ENCODE results near the gene VTI1A.
"Not testable (repeated sequence)": the region's sequence is repeated elsewhere in the genome, so short reads cannot be mapped to it uniquely, and the experiment has no call there.

VTI1A gene

DNA sequence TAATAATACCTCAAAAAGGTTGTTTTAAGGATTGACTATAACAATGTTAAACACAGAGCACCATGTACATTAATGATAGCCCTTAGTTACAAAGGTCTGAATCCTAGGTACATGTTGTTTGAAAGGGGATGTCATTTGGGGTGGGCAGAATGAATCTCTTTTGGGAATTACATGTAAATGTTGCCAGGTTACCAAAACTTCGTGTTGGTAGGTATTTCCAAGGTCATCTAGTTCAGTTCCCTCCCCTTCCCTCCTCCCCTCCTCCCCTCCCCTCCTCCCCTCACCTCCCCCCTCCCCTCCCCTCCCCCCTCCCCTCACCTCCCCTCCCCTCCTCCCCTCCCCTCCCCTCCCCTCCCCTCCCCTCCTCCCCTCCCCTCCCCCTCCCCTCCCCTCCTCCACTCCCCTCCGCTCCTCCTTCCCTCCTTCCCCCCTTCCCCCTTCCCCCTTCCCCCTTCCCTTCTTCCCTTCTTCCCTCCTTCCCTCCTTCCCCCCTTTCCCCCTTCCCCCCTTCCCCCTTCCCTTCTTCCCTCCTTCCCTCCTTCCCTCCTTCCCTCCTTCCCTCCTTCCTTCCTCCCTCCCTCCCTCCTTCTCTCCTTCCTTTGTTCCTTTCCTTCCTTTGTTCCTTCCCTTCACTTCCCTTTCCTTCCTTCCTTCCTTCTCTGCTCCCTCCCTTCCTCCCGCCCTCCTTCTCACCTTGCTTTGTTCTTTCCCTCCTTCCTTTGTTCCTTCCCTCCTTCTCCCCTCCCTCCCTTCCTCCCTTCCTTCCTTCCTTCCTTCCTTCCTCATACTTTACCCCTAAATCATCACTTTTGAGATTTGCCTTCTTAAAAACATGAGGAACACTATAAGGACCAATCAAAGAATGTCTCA lies 8.1 kb downstream of the VTI1A start:
- Histone ChIP-seq H3K4me3 (ENCODE audit: extremely low read depth, insufficient read depth, low read length, poor library complexity, severe bottlenecking) (no peak overlapping the region), H3K4me1 (ENCODE audit: control insufficient read depth, insufficient read depth, low read length, poor library complexity, severe bottlenecking) (no peaks in the 10 kb centered on the region), H3K27ac (ENCODE audit: low read depth, low read length, severe bottlenecking) (no peak overlapping the region), H3K9me3 (ENCODE audit: control insufficient read depth, low read length) (peaks cover 8% of the 10 kb centered on the region), H3K36me3 (ENCODE audit: control insufficient read depth, insufficient read depth, low read length) (peaks cover 9% of the 10 kb centered on the region)
- WGBS, 2 experiments (ENCODE audit: insufficient coverage in 2 of 2), result 83 to 95% methylated on average over 1 of the region's 3 CpGs

DNA sequence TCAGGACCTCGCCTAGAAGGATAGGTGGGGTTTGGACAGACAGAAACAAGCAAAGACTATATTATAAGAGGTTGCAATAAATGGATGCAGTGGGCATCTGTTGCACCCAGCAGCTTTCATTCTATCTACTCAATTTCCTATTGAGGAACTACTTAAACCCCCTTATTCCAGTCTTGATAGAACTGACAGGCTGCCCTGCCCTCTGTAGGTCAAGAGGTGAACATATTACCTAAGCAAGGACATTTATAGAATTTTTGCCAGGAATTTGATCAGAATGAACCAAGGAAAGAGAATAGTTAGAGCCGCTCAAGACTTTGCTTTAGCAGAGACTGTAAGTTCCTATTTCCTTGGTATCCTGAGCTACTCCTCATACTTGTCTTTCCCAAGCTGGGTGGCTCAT lies 9.5 kb downstream of the VTI1A start:
- peaks cover 7% of the 10 kb centered on the region for H3K36me3 ChIP-seq (ENCODE audit: control insufficient read depth, insufficient read depth, low read length)
- H3K4me1 ChIP-seq (ENCODE audit: control insufficient read depth, insufficient read depth, low read length, poor library complexity, severe bottlenecking), result no peaks in the 10 kb centered on the region
- 94 to 100% methylated on average over 1 of the region's 2 CpGs for WGBS, 2 experiments (ENCODE audit: insufficient coverage in 2 of 2)
- no peak overlapping the region for H3K4me3 ChIP-seq (ENCODE audit: extremely low read depth, insufficient read depth, low read length, poor library complexity, severe bottlenecking)
- H3K27ac ChIP-seq (ENCODE audit: low read depth, low read length, severe bottlenecking), result no peak overlapping the region
- H3K9me3 ChIP-seq (ENCODE audit: control insufficient read depth, low read length), result peaks cover 8% of the 10 kb centered on the region

DNA sequence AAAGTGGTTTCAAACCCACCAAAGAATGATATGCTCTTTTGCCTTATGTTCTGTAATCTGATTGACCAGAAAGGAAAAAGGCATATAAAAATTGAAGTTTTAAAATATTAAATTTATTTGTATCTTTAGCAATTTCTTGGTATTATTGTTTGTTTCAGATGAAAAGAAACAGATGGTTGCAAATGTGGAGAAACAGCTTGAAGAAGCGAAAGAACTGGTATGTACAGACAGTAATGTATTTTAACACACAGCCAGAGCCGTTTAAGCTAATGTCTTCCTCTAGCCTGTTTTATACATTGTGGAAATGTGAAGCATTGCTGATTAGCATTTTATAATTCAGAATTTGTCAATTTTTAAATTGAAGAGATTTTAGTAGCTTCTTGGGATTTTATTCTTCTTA lies 13.4 kb downstream of the VTI1A start:
- no peaks in the 10 kb centered on the region for H3K9me3 ChIP-seq (ENCODE audit: control insufficient read depth, low read length)
- no peaks in the 10 kb centered on the region for H3K4me1 ChIP-seq (ENCODE audit: control insufficient read depth, insufficient read depth, low read length, poor library complexity, severe bottlenecking)
- no peak overlapping the region for H3K27ac ChIP-seq (ENCODE audit: low read depth, low read length, severe bottlenecking)
- no peak overlapping the region for H3K4me3 ChIP-seq (ENCODE audit: extremely low read depth, insufficient read depth, low read length, poor library complexity, severe bottlenecking)
- peaks cover 33% of the 10 kb centered on the region for H3K36me3 ChIP-seq (ENCODE audit: control insufficient read depth, insufficient read depth, low read length)
- WGBS, 2 experiments (ENCODE audit: insufficient coverage in 2 of 2), result 100% methylated on average over 1 of the region's 2 CpGs

DNA sequence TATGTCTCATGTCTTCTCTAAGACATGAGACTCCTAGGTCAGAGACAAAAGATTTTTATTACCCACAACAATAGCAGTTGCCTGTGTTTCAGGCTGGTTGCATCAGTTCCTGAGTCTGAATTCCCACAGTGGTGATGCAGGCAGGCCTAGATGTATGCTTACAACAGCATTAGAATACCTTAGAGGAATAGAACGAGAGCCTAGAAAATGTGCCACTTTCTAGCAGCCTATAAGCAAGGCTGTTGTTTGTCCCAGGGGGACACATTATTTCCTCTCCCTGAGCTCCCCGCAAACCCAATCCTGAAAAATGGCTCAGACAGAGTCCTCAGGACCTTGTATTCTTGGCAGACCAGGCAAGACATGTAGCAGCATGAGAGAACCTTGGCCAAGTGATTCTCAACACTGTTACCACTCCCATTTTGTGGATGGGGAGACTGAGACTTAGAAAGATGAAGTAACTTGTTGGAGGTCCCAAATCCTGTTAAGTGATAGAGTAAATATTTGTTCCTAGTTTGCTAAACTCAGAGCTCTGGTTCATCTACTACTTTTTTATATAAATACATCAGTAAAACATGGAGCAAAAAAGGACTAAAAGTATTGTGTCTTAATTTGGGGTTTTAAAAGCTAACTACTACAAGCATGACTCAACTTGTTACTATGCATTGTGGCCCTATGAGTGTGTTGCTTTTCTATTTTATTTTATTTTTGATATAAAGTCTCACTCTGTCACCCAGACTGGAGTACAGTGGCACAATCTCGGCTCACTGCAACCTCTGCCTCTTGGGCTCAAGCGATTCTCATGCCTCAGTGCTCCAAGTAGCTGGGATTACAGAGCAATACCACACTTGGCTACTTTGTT lies 14.2 kb downstream of the VTI1A start:
- Histone ChIP-seq H3K27ac (ENCODE audit: low read depth, low read length, severe bottlenecking) (peak overlapping the region; percentile 55), H3K36me3 (ENCODE audit: control insufficient read depth, insufficient read depth, low read length) (peaks cover 41% of the 10 kb centered on the region), H3K4me1 (ENCODE audit: control insufficient read depth, insufficient read depth, low read length, poor library complexity, severe bottlenecking) (no peaks in the 10 kb centered on the region), H3K4me3 (ENCODE audit: extremely low read depth, insufficient read depth, low read length, poor library complexity, severe bottlenecking) (no peak overlapping the region), H3K9me3 (ENCODE audit: control insufficient read depth, low read length) (no peaks in the 10 kb centered on the region)
- WGBS, 2 experiments (ENCODE audit: insufficient coverage in 2 of 2), result 91 to 100% methylated on average over 3 of the region's 4 CpGs

DNA sequence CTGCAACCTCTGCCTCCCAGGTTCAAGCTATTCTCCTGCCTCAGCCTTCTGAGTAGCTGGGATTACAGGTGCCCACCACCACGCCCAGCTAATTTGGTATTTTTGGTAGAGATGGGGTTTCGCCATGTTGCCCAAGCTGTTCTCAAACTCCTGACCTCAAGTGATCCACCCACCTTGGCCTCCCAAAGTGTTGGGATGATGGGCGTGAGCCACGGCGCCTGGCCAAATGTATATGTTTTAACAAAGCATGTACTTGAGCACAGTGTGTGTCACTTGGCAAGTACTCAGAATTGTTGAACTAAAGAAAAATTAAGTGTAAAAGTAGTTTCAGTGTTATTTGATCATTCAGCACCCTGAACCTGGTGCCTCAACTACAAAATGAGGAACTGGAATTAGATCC lies 17.1 kb downstream of the VTI1A start:
- H3K9me3 ChIP-seq (ENCODE audit: control insufficient read depth, low read length); H3K4me1 ChIP-seq (ENCODE audit: control insufficient read depth, insufficient read depth, low read length, poor library complexity, severe bottlenecking); H3K4me3 ChIP-seq (ENCODE audit: extremely low read depth, insufficient read depth, low read length, poor library complexity, severe bottlenecking); H3K27ac ChIP-seq (ENCODE audit: low read depth, low read length, severe bottlenecking): not testable (repeated sequence)
- peaks cover 48% of the 10 kb centered on the region for H3K36me3 ChIP-seq (ENCODE audit: control insufficient read depth, insufficient read depth, low read length)
- 95 to 100% methylated on average over 3 to 4 of the region's 5 CpGs for WGBS, 2 experiments (ENCODE audit: insufficient coverage in 2 of 2)

DNA sequence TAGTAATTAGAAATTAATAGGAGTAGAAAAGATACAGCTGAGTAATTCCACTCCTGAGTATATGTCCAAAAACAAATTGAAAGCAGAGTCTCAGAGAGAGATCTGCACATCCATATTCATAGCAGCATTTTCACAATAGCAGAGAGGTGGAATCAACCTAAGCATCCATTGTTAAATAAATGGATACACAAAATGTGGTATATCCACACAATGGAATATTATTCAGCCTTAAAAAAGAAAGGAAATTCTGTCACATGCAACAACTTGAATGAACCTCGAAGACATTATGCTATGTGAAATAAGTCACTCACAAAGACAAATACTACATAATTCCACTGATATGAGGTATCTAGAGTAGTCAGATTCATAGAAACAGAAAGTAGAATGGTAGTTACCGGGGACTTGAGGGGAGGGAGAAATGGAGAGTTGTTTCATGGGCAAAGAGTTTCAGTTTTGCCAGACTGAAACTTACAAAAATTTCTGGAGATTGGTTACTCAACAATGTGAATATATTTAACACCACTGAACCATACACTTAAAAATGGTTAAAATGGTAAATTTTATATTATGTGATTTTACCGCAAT lies 18.4 kb downstream of the VTI1A start:
- Histone ChIP-seq H3K27ac (ENCODE audit: low read depth, low read length, severe bottlenecking) (no peak overlapping the region), H3K4me3 (ENCODE audit: extremely low read depth, insufficient read depth, low read length, poor library complexity, severe bottlenecking) (no peak overlapping the region), H3K36me3 (ENCODE audit: control insufficient read depth, insufficient read depth, low read length) (peaks cover 52% of the 10 kb centered on the region), H3K9me3 (ENCODE audit: control insufficient read depth, low read length) (no peaks in the 10 kb centered on the region), H3K4me1 (ENCODE audit: control insufficient read depth, insufficient read depth, low read length, poor library complexity, severe bottlenecking) (no peaks in the 10 kb centered on the region)
- 100% methylated on average over 1 of the region's 3 CpGs; no CpG with 5 or more reads in 1 of the 2 experiments for WGBS, 2 experiments (ENCODE audit: insufficient coverage in 2 of 2)

DNA sequence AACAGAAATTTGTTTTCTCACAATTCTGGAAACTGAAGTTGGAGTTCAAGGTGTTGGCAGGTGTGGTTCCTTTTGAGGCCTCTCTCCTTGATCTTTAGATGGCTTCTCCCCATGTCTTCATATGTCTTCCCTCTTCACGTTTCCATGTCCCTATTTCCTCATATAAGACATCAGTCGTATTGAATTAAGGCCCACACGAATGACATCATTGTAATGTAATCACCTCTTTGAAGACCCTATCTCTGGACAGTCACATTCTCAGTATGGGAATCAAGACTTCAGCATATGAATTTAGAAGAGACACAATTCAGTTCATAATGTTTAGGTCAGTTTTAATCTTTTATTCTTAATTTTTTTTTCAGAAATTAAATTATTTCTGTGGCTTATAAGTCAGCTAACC lies 19.8 kb downstream of the VTI1A start:
- Histone ChIP-seq H3K27ac (ENCODE audit: low read depth, low read length, severe bottlenecking) (no peak overlapping the region), H3K4me3 (ENCODE audit: extremely low read depth, insufficient read depth, low read length, poor library complexity, severe bottlenecking) (no peak overlapping the region), H3K4me1 (ENCODE audit: control insufficient read depth, insufficient read depth, low read length, poor library complexity, severe bottlenecking) (no peaks in the 10 kb centered on the region), H3K9me3 (ENCODE audit: control insufficient read depth, low read length) (no peaks in the 10 kb centered on the region), H3K36me3 (ENCODE audit: control insufficient read depth, insufficient read depth, low read length) (peaks cover 50% of the 10 kb centered on the region)
- 80 to 87% methylated on average over 1 to 2 of the region's 3 CpGs for WGBS, 2 experiments (ENCODE audit: insufficient coverage in 2 of 2)

DNA sequence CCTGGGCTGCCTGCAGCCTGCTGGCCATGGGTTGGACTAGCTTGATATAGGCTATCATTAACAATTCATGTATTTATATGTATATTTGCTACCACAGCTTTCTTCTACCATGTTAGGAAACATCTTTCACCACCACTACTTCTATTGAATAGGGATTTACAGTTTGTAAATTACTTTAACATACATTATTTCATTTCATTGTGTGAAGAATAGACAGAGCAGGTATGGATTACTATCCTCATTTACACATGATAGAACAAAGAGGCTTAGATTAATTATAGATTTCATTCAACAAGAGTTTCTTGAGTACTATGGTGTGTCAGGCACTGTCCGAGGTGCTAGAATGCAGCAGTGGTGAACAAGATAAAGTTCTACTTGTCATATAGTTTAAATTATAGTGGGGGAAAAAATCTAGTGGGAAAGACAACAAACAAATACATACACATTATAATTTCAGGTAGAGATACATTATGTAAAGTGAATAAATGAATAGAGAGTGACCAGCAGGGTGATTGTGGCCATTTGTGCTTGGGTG lies 20.6 kb downstream of the VTI1A start:
- no peaks in the 10 kb centered on the region for H3K4me1 ChIP-seq (ENCODE audit: control insufficient read depth, insufficient read depth, low read length, poor library complexity, severe bottlenecking)
- no peaks in the 10 kb centered on the region for H3K9me3 ChIP-seq (ENCODE audit: control insufficient read depth, low read length)
- no CpG with 5 or more reads among the region's 1 CpG for WGBS, 2 experiments (ENCODE audit: insufficient coverage in 2 of 2)
- no peak overlapping the region for H3K4me3 ChIP-seq (ENCODE audit: extremely low read depth, insufficient read depth, low read length, poor library complexity, severe bottlenecking)
- H3K27ac ChIP-seq (ENCODE audit: low read depth, low read length, severe bottlenecking), result no peak overlapping the region
- peaks cover 50% of the 10 kb centered on the region for H3K36me3 ChIP-seq (ENCODE audit: control insufficient read depth, insufficient read depth, low read length)

DNA sequence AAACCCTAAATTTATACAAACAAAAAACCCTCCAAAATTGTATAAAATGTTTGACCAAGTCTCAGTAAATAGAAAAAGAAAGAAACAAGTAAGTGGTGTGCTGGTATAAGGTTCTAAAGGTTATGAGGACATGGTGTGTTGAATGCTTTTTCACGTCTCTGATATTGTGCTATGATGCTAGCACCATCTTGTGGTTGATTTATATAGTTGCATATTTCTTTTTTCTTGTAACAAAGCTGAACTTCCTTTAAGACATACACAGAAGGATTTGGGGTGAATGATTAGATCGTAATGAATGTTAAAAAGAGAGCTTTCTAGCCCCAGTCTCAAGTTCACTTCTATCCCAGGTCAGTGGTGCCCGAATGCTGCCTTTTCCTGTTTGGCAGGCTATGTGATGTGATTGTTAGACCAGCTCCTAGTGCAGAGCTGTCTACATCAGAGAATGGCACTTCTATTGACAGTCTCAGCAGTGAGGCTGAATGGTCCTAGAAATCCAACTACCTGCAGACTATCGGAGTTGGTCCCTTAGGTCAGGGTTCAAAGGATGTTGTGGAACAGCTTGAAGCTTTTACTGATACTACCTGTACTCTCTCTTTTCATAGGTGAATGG lies 25.0 kb downstream of the VTI1A start:
- Histone ChIP-seq H3K4me1 (ENCODE audit: control insufficient read depth, insufficient read depth, low read length, poor library complexity, severe bottlenecking) (no peaks in the 10 kb centered on the region), H3K9me3 (ENCODE audit: control insufficient read depth, low read length) (no peaks in the 10 kb centered on the region), H3K4me3 (ENCODE audit: extremely low read depth, insufficient read depth, low read length, poor library complexity, severe bottlenecking) (no peak overlapping the region), H3K27ac (ENCODE audit: low read depth, low read length, severe bottlenecking) (no peak overlapping the region), H3K36me3 (ENCODE audit: control insufficient read depth, insufficient read depth, low read length) (peaks cover 14% of the 10 kb centered on the region)
- 40 to 49% methylated on average over 1 to 3 of the region's 4 CpGs for WGBS, 2 experiments (ENCODE audit: insufficient coverage in 2 of 2)

DNA sequence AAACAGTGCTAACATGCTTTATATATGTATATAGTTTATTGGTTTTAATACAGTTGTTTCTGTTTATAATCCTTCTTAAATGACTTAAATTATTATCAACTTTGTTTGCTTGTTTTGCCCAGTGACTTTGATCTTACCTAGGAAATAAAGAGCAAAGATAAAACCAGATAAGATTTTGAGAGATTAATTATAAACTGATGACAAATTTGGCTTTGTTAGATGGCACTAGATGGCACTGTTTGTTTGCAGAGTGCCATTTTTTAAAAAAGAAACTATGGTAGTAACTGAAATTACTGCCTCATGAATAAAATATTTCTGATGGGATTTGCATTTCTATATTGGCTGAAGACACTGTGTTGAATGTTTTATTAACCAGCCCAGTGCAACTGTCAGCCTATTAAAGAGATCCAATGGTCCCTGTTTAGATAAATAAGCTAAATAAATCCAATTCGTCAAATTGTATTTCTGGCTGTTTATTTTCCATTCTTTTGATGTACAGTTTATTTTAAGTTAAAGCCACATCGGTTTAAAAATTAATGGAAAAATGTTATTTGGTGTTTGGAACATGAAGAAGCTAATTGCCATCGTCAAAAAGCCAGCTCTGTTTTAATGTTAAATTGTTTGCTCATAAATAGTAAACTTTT lies 28.7 kb downstream of the VTI1A start:
- Histone ChIP-seq H3K9me3 (ENCODE audit: control insufficient read depth, low read length) (no peaks in the 10 kb centered on the region), H3K36me3 (ENCODE audit: control insufficient read depth, insufficient read depth, low read length) (peaks cover 3% of the 10 kb centered on the region), H3K4me1 (ENCODE audit: control insufficient read depth, insufficient read depth, low read length, poor library complexity, severe bottlenecking) (no peaks in the 10 kb centered on the region), H3K27ac (ENCODE audit: low read depth, low read length, severe bottlenecking) (no peak overlapping the region), H3K4me3 (ENCODE audit: extremely low read depth, insufficient read depth, low read length, poor library complexity, severe bottlenecking) (no peak overlapping the region)
- 86 to 92% methylated on average over 2 of the region's 3 CpGs for WGBS, 2 experiments (ENCODE audit: insufficient coverage in 2 of 2)

Data from mesodermal cell (in vitro differentiated cells).